GM12878 (cell line): ENCODE results near the gene PHF3. TPM values are rescaled to one million over a fixed set of nuclear protein-coding genes. Genes with fewer than 3 reads are reported as not detected.

Experiments
- ATAC-seq: fragments of 200-7000 bp; cut with Tn5 transposase; 3 replicates; pipeline ENCODE4 v1.9.1; 2020; ENCODE audit warnings: mild to moderate bottlenecking, moderate library complexity
- BruUV-seq: library from RNA; stranded (reverse); fragments of 400-500 nt; replicated peaks from 2 replicates; lab custom pipeline; 2021; lab: Mats Ljungman, UMichigan
- CTCF ChIA-PET: fragments of 300-600 bp; sonication (Branson Sonifier 250); formaldehyde crosslinking; extraction: SDS; loops from one replicate; lab custom pipeline; 2021; ENCODE audit warnings: inconsistent platforms; lab: Yijun Ruan, JAX
- POLR2A ChIA-PET: fragments of 350-600 bp; formaldehyde crosslinking; extraction: SDS; loops from one replicate; lab custom pipeline; 2021; ENCODE audit warnings: inconsistent platforms; lab: Charles Lee
- RAD21 ChIA-PET: fragments of 300-600 bp; sonication (Branson Sonifier 250); formaldehyde crosslinking; loops from one replicate; lab custom pipeline; 2023; ENCODE audit warnings: antibody characterized with exemption; ENCODE audit not compliant: unreplicated experiment; lab: Charles Lee
- SMC1A ChIA-PET: fragments of 300-600 bp; sonication (Branson Sonifier 250); formaldehyde crosslinking; loops from one replicate; lab custom pipeline; 2023; ENCODE audit not compliant: unreplicated experiment, uncharacterized antibody; lab: Charles Lee
- DNase-seq: peaks from one replicate; pipeline ENCODE4 v3.0.0-alpha.2; 2011; ENCODE audit warnings: low read depth, low spot score
- FAIRE-seq: peaks from 3 replicates; lab custom pipeline; 2011; peaks lifted over from hg19 to GRCh38; lab: Jason Lieb, UNC
- H2AFZ ChIP-seq: 2 replicates; pipeline ENCODE4 v1.6.0; 2011; ENCODE audit warnings: low read depth, low read length, control low read depth; ENCODE audit not compliant: control insufficient read depth
- H3K27ac ChIP-seq: 2 replicates; pipeline ENCODE4 v1.5.1; 2011; ENCODE audit warnings: control low read depth; ENCODE audit not compliant: control insufficient read depth, insufficient read depth
- H3K27me3 ChIP-seq, 2 experiments: replicated peaks in 1 of 2; 2 replicates each; pipeline versions ENCODE4 v1.6.0 to v1.6.1; 2011; ENCODE audit warnings: low read length in 1 of 2; ENCODE audit not compliant: control insufficient read depth in 2 of 2, insufficient read depth in 2 of 2
- H3K36me3 ChIP-seq, 2 experiments: 2 replicates each; pipeline ENCODE4 v1.5.1; 2011; ENCODE audit warnings: low read length in 1 of 2; ENCODE audit not compliant: control insufficient read depth in 2 of 2, insufficient read depth in 2 of 2
- H3K4me1 ChIP-seq: 2 replicates; pipeline ENCODE4 v1.6.1; 2011; ENCODE audit warnings: mild to moderate bottlenecking, low read length, moderate library complexity, mixed read lengths; ENCODE audit not compliant: control insufficient read depth, insufficient read depth
- H3K4me2 ChIP-seq: 2 replicates; pipeline ENCODE4 v1.6.0; 2011; ENCODE audit warnings: control low read depth; ENCODE audit not compliant: control insufficient read depth, insufficient read depth
- H3K4me3 ChIP-seq: fragments of 200-600 bp; sonication (generic); 2 replicates; pipeline ENCODE4 v1.5.1; 2016
- H3K79me2 ChIP-seq: 2 replicates; pipeline ENCODE4 v1.6.0; 2011; ENCODE audit warnings: low read length; ENCODE audit not compliant: control insufficient read depth, insufficient read depth
- H3K9ac ChIP-seq: 2 replicates; pipeline ENCODE4 v1.8.0; 2011; ENCODE audit warnings: low read length, control low read depth, mixed read lengths; ENCODE audit not compliant: control insufficient read depth, insufficient read depth
- H3K9me3 ChIP-seq: replicated peaks from 3 replicates; pipeline ENCODE4 v1.5.1; 2011; ENCODE audit warnings: mild to moderate bottlenecking, low read length; ENCODE audit not compliant: control insufficient read depth, insufficient read depth
- H4K20me1 ChIP-seq: 2 replicates; pipeline ENCODE4 v1.6.0; 2011; ENCODE audit not compliant: control insufficient read depth, insufficient read depth
- E2F8 ChIP-seq: fragments of 450-650 bp; IDR thresholded peaks from 2 replicates; pipeline ENCODE4 v1.6.1; 2018; ENCODE audit warnings: mild to moderate bottlenecking, low read depth, moderate library complexity; ENCODE audit not compliant: partially characterized antibody
- FOXM1 ChIP-seq: IDR thresholded peaks from 2 replicates; pipeline ENCODE4 v1.6.1; 2012; ENCODE audit warnings: low read depth, mild to moderate bottlenecking, inconsistent platforms, low read length, moderate library complexity
- KAT2A ChIP-seq: conservative IDR thresholded peaks from 2 replicates; pipeline ENCODE4 v1.6.1; 2011; ENCODE audit warnings: low read depth, low read length; ENCODE audit not compliant: control insufficient read depth
- KDM1A ChIP-seq: fragments of 200-600 bp; sonication (generic); IDR thresholded peaks from 2 replicates; pipeline ENCODE4 v1.6.1; 2016; ENCODE audit warnings: borderline replicate concordance
- MTA2 ChIP-seq: fragments of 450-650 bp; IDR thresholded peaks from 2 replicates; pipeline ENCODE4 v1.6.1; 2016; ENCODE audit warnings: low read depth, mild to moderate bottlenecking, moderate library complexity
- MTA3 ChIP-seq: IDR thresholded peaks from 2 replicates; pipeline ENCODE4 v1.6.1; 2012; ENCODE audit warnings: low read length, inconsistent platforms, borderline replicate concordance
- NR2C2 ChIP-seq: IDR thresholded peaks from 2 replicates; pipeline ENCODE4 v1.6.1; 2011; ENCODE audit warnings: borderline replicate concordance, low read depth; ENCODE audit not compliant: control insufficient read depth, insufficient read length
- RUNX3 ChIP-seq: IDR thresholded peaks from 2 replicates; pipeline ENCODE4 v1.6.1; 2012; ENCODE audit warnings: low read length, inconsistent platforms
- SIN3A ChIP-seq: IDR thresholded peaks from 2 replicates; pipeline ENCODE4 v1.6.1; 2012; ENCODE audit warnings: low read depth, low read length, improper control_type of control experiment
- SMAD1 ChIP-seq: fragments of 450-650 bp; IDR thresholded peaks from 2 replicates; pipeline ENCODE4 v1.6.1; 2018; ENCODE audit warnings: mild to moderate bottlenecking, low read depth; ENCODE audit not compliant: partially characterized antibody
- SREBF1 ChIP-seq: IDR thresholded peaks from 2 replicates; pipeline ENCODE4 v1.6.1; 2012; ENCODE audit warnings: mild to moderate bottlenecking, low read length
- TCF12 ChIP-seq: IDR thresholded peaks from 2 replicates; pipeline ENCODE4 v1.6.1; 2011; ENCODE audit warnings: low read depth, mild to moderate bottlenecking, low read length
- ZBED1 ChIP-seq: IDR thresholded peaks from 2 replicates; pipeline ENCODE4 v1.6.1; 2016; ENCODE audit warnings: borderline replicate concordance
- ZNF592 ChIP-seq: fragments of 450-650 bp; IDR thresholded peaks from 2 replicates; pipeline ENCODE4 v1.6.1; 2017; ENCODE audit warnings: mild to moderate bottlenecking, moderate library complexity
- ZSCAN29 ChIP-seq: fragments of 450-650 bp; IDR thresholded peaks from 2 replicates; pipeline ENCODE4 v1.6.1; 2017; ENCODE audit warnings: mild to moderate bottlenecking, moderate library complexity
- whole genome bisulfite sequencing: methylation state at CpG from one replicate; pipeline ENCODE4 v1.1.6; 2016; ENCODE audit warnings: low lambda C conversion rate; ENCODE audit not compliant: insufficient replicate concordance, insufficient coverage; ENCODE audit errors: missing lambda C conversion rate; 5-methylcytosine and 5-hydroxymethylcytosine counted together
- in situ Hi-C: fragments of 300-500 bp; cut with MboI; formaldehyde crosslinking; loops from 9 replicates; pipeline ENCODE4 v1.14.3; 2018; ENCODE audit warnings: mixed read lengths
- intact Hi-C: fragments of 100-400 bp; cut with micrococcal nuclease; formaldehyde crosslinking; loops from one replicate; pipeline ENCODE4 v1.14.2; 2022; ENCODE audit not compliant: unreplicated experiment
- polyA plus RNA-seq, 11 experiments: library from polyadenylated mRNA; depleted of rRNA in 4 of 11; unstranded in 6 of 11; stranded (reverse) in 5 of 11; fragments of >200 nt; fragmentation: Nextera tagmentation in 4 of 11; fragmentation: Illumina TruSeq in 1 of 11; extraction: Ambion mirVana in 4 of 11; extraction: Trizol in 1 of 11; gene quantifications; 1 replicate in 1 of 11; 2 replicates in 10 of 11; pipeline versions ENCODE4 v1.2.1 to v1.2.3, GENCODE V29; 2011 to 2016; ENCODE audit warnings: inconsistent platforms in 2 of 11, missing spikeins in 2 of 11, low read depth in 1 of 11
- total RNA-seq, 4 experiments: library from RNA; depleted of rRNA in 3 of 4; stranded (reverse); fragments of >200 nt in 3 of 4; fragmentation: Illumina TruSeq in 1 of 4; extraction: Trizol in 1 of 4; gene quantifications; 2 replicates each; pipeline versions ENCODE4 v1.2.1 to v1.2.3, GENCODE V29; 2013 to 2021

The PHF3 gene
- total and polyA plus RNA-seq, 10 of the 15 experiments (the other 5 are each of a cell fraction or from before 2014, with no cell fraction given), result 8.3 to 61.5 (median 26.6) TPM

GRCh38 chr6:63744810-63745209 lies 109.2 kb downstream of the PHF3 start:
- H3K4me3 ChIP-seq, result no peak overlapping the region
- no peaks in the 10 kb centered on the region for H3K9me3 ChIP-seq
- ChIA-PET SMC1A (interaction anchor here (0.7 kb wide), 1 partner anchor 393 kb away, joined by 3 read pairs; no protein-coding TSS in a partner anchor), CTCF (interaction anchor here (0.6 kb wide), 1 partner anchor 34 kb away, joined by 3 read pairs; no protein-coding TSS in a partner anchor), POLR2A (no interaction called here), RAD21 (no interaction called here)
- H3K36me3 ChIP-seq, result no peaks in the 10 kb centered on the region
- DNase-seq (no peak), FAIRE-seq (no peak), ATAC-seq (no peak)
- H2AFZ ChIP-seq, result no peak overlapping the region
- H3K9ac ChIP-seq, result no peak overlapping the region
- no peaks in the 10 kb centered on the region for H4K20me1 ChIP-seq
- H3K27ac ChIP-seq, result no peak overlapping the region
- no TSS peak for BruUV-seq
- H3K4me1 ChIP-seq, result no peaks in the 10 kb centered on the region
- no peaks in the 10 kb centered on the region for H3K27me3 ChIP-seq
- no peak overlapping the region for H3K4me2 ChIP-seq
- in situ Hi-C loops, result no loop called here
- no peaks in the 10 kb centered on the region for H3K79me2 ChIP-seq
- TF ChIP-seq SREBF1, result no peak
- no peak for TF ChIP-seq NR2C2
- no peak for TF ChIP-seq MTA2
- no peak for TF ChIP-seq SIN3A
- TF ChIP-seq E2F8, result no peak
- no peak for TF ChIP-seq ZSCAN29
- no peak for TF ChIP-seq ZBED1
- no peak for TF ChIP-seq TCF12
- no peak for TF ChIP-seq FOXM1
- no peak for TF ChIP-seq ZNF592
- no peak for TF ChIP-seq KDM1A
- no peak for TF ChIP-seq KAT2A
- no peak for TF ChIP-seq SMAD1
- no peak for TF ChIP-seq MTA3
- TF ChIP-seq RUNX3, result no peak
- WGBS, result 26% methylated on average over 4 of the region's 4 CpGs
- intact Hi-C loops, result no loop called here
